Right hindlimb (tissue), 1 donor: ENCODE measurements around the gene MRPL17.

Experiments used
- DNase-seq: peaks from one replicate; pipeline ENCODE4 v3.0.0-alpha.2; 2018

Gene MRPL17

GRCh38 chr11:6653097-6653496 is 30.0 kb downstream of the MRPL17 start:
- DNase-seq = no peak

GRCh38 chr11:6652182-6652581 is 31.0 kb downstream of the MRPL17 start:
- no peak for DNase-seq

GRCh38 chr11:6650980-6651379 is 32.2 kb downstream of the MRPL17 start:
- DNase-seq = no peak

GRCh38 chr11:6650104-6650503 is 33.0 kb downstream of the MRPL17 start:
- DNase-seq = no peak

GRCh38 chr11:6648501-6648900 is 34.6 kb downstream of the MRPL17 start:
- no peak for DNase-seq

- no peak for DNase-seq
Measured at GRCh38 chr11:6647836-6648235, 35.3 kb downstream of the MRPL17 start.

GRCh38 chr11:6646918-6647679 is 36.0 kb downstream of the MRPL17 start:
- DNase-seq = peak; percentile 82

- DNase-seq = peak; percentile 95
Measured at GRCh38 chr11:6646576-6646917, 36.6 kb downstream of the MRPL17 start.

- peak; percentile 89 for DNase-seq
Measured at GRCh38 chr11:6646071-6646470, 37.1 kb downstream of the MRPL17 start.

- no peak for DNase-seq
Measured at GRCh38 chr11:6642957-6643356, 40.2 kb downstream of the MRPL17 start.

GRCh38 chr11:6640985-6641701 is 42.0 kb downstream of the MRPL17 start:
- no peak for DNase-seq

GRCh38 chr11:6640036-6640984 is 42.8 kb downstream of the MRPL17 start:
- DNase-seq = no peak

GRCh38 chr11:6638429-6638828 is 44.7 kb downstream of the MRPL17 start:
- DNase-seq = no peak

GRCh38 chr11:6637871-6638270 is 45.3 kb downstream of the MRPL17 start:
- peak; percentile 45 for DNase-seq

- no peak for DNase-seq
Measured at GRCh38 chr11:6636480-6636879, 46.7 kb downstream of the MRPL17 start.

GRCh38 chr11:6635082-6635932 is 47.8 kb downstream of the MRPL17 start:
- peak; percentile 63 for DNase-seq

GRCh38 chr11:6634534-6634933 is 48.6 kb downstream of the MRPL17 start:
- no peak for DNase-seq

- DNase-seq = no peak
Measured at GRCh38 chr11:6633422-6634408, 49.4 kb downstream of the MRPL17 start.

- DNase-seq = no peak
Measured at GRCh38 chr11:6632116-6633073, 50.7 kb downstream of the MRPL17 start.

- no peak for DNase-seq
Measured at GRCh38 chr11:6631361-6631890, 51.7 kb downstream of the MRPL17 start.
